Fibroblast of skin of left quadriceps (primary cell): ENCODE results near the gene HIPK2.

Source experiments
- DNase-seq, 2 experiments: peaks; one replicate each; pipeline ENCODE4 v3.0.0-alpha.2; 2013; ENCODE audit warnings: low read depth in 2 of 2

Gene HIPK2

GRCh38 chr7:139752604-139753003 is 25.2 kb downstream of the HIPK2 start:
- no peak for DNase-seq

- DNase-seq = no peak
Observed at GRCh38 chr7:139752148-139752547, 25.6 kb downstream of the HIPK2 start.

GRCh38 chr7:139750459-139751095 is 27.2 kb downstream of the HIPK2 start:
- no peak for DNase-seq

- DNase-seq = no peak
Observed at GRCh38 chr7:139749545-139749944, 28.3 kb downstream of the HIPK2 start.

GRCh38 chr7:139748941-139749340 is 28.9 kb downstream of the HIPK2 start:
- no peak for DNase-seq

- DNase-seq = no peak
Observed at GRCh38 chr7:139748373-139748765, 29.4 kb downstream of the HIPK2 start.

- DNase-seq = no peak
Observed at GRCh38 chr7:139747662-139748372, 30.0 kb downstream of the HIPK2 start.

- DNase-seq = no peak
Observed at GRCh38 chr7:139746652-139747051, 31.1 kb downstream of the HIPK2 start.

- DNase-seq = no peak
Observed at GRCh38 chr7:139745678-139746143, 32.1 kb downstream of the HIPK2 start.

GRCh38 chr7:139744768-139745677 is 32.8 kb downstream of the HIPK2 start:
- DNase-seq = no peak

- no peak for DNase-seq
Observed at GRCh38 chr7:139743967-139744767, 33.6 kb downstream of the HIPK2 start.

- no peak for DNase-seq
Observed at GRCh38 chr7:139743267-139743966, 34.4 kb downstream of the HIPK2 start.

- DNase-seq = no peak
Observed at GRCh38 chr7:139741789-139742344, 35.9 kb downstream of the HIPK2 start.

GRCh38 chr7:139741239-139741638 is 36.6 kb downstream of the HIPK2 start:
- DNase-seq = no peak

- DNase-seq = no peak
Observed at GRCh38 chr7:139739863-139740597, 37.8 kb downstream of the HIPK2 start.

GRCh38 chr7:139738772-139739171 is 39.0 kb downstream of the HIPK2 start:
- no peak for DNase-seq

GRCh38 chr7:139738101-139738489 is 39.7 kb downstream of the HIPK2 start:
- DNase-seq = no peak

- DNase-seq = no peak
Observed at GRCh38 chr7:139737221-139738100, 40.3 kb downstream of the HIPK2 start.
